Activated T-cell treated with anti-CD3 and anti-CD28 coated beads, Interleukin-2, amount 50 U/mL, for 4 hours (primary cell): Measurements from ENCODE around the gene ARHGAP22. TPM values are rescaled to one million over a fixed set of nuclear protein-coding genes. Genes with fewer than 3 reads are reported as not detected.
"Not testable (repeated sequence)": the region's sequence is repeated elsewhere in the genome, so short reads cannot be mapped to it uniquely, and the experiment has no call there.

Experiments used
- ATAC-seq, 2 donors: fragments of 200-7000 bp; cut with Tn5 transposase; one replicate each; pipeline ENCODE4 v1.10.0; 2021
- DNase-seq: peaks from one replicate; pipeline ENCODE4 v3.0.0-alpha.2; 2020
- H3K27me3 Mint-ChIP-seq: one replicate; pipeline ENCODE4 v1.8.0; 2021; ENCODE audit warnings: low read depth, mixed read lengths
- H3K36me3 Mint-ChIP-seq: one replicate; pipeline ENCODE4 v1.8.0; 2022; ENCODE audit warnings: mixed read lengths; ENCODE audit not compliant: insufficient read depth
- H3K4me1 Mint-ChIP-seq: one replicate; pipeline ENCODE4 v1.8.0; 2021; ENCODE audit warnings: low read depth, mixed read lengths
- H3K4me3 Mint-ChIP-seq: one replicate; pipeline ENCODE4 v1.8.0; 2021; ENCODE audit warnings: mild to moderate bottlenecking, moderate library complexity, mixed read lengths
- H3K9me3 Mint-ChIP-seq: one replicate; pipeline ENCODE4 v1.8.0; 2021; ENCODE audit warnings: mixed read lengths
- total RNA-seq, 3 donors: library from RNA; stranded (reverse); gene quantifications; one replicate each; pipeline ENCODE4 v1.2.1, GENCODE V29; 2021

The ARHGAP22 gene, protein sequence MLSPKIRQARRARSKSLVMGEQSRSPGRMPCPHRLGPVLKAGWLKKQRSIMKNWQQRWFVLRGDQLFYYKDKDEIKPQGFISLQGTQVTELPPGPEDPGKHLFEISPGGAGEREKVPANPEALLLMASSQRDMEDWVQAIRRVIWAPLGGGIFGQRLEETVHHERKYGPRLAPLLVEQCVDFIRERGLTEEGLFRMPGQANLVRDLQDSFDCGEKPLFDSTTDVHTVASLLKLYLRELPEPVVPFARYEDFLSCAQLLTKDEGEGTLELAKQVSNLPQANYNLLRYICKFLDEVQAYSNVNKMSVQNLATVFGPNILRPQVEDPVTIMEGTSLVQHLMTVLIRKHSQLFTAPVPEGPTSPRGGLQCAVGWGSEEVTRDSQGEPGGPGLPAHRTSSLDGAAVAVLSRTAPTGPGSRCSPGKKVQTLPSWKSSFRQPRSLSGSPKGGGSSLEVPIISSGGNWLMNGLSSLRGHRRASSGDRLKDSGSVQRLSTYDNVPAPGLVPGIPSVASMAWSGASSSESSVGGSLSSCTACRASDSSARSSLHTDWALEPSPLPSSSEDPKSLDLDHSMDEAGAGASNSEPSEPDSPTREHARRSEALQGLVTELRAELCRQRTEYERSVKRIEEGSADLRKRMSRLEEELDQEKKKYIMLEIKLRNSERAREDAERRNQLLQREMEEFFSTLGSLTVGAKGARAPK
- under 1 TPM; 0.08 to 0.63 (median 0.13) TPM for total RNA-seq

DNA sequence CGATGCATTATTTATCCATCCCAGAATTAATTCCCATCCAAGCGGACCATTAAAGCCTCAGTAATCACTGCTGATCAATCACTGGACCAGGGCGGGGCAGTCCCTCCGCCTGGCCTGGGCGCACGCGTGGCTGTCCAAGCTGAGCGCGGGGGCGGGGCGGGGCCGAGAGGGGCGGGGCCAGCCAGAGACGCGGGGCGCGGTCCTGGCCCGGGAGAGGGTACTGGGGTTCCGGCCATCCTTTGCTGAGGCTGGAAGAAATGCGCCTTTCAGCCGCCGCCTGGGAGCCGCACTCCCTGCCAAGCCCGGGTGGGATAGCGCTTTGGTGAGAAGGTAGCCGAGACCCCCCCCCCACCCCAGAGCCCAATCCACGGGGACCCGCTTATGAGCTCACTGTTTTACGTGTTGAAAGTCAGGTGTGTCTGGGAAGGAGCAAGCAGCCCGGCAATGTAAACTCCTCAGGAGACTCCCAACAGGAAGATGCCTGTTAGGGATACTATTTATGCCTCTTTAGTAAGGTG, at the start of gene ARHGAP22:
ARHGAP22 (minus strand) TSS at position 83 of the 518 bp plus-strand sequence. CDS start 277 bp downstream, outside the sequence.
- H3K36me3 Mint-ChIP-seq = no peaks in the 10 kb centered on the region

DNA sequence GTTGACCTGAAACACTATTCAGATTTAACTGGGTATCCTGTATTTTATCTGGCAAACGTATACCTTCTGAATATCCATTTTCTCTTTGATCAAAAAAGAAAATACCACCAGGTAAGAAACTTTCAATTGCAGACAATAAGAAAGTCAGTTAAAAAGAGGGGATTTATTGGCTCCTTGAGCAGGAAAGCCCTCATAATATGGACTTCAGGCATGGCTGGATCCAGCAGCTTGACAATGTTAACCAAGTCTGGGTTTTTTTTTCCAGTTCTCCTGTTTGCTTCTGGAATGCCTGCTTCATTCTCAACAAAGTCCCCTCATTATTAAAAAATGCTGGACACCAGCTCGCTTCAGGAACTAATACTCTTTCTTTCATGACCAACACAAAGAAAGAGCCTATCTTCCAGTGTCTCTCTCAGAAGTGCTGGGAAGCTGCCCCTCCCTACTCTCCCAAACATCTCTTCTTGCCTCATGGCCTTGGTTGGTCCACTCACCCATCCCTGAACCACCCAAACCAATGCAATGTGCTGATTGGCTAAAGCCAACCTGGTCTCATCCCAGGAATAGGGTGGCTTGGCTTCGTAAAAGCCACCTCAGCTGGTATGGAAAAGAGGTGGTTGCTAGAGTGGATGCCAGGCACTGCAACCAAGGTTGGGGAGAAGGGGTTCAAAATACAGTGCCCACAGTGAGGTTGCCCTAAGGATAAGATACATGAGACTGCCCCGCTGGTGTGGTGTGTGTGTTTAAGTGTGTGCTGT, 49.2 kb upstream of the ARHGAP22 start:
- H3K4me1 Mint-ChIP-seq = peaks cover 3% of the 10 kb centered on the region
- peaks cover 20% of the 10 kb centered on the region for H3K27me3 Mint-ChIP-seq
- DNase-seq = no peak
- H3K4me3 Mint-ChIP-seq = no peak overlapping the region
- H3K36me3 Mint-ChIP-seq = no peaks in the 10 kb centered on the region
- no peaks in the 10 kb centered on the region for H3K9me3 Mint-ChIP-seq
- ATAC-seq = no peak

More for the DNA sequence above, at the start of gene ARHGAP22:
- no peaks in the 10 kb centered on the region for H3K9me3 Mint-ChIP-seq
- DNase-seq (no peak), ATAC-seq (no peak)
- H3K4me3 Mint-ChIP-seq = no peak within 1 kb of the TSS
- H3K27me3 Mint-ChIP-seq = peaks cover 39% of the 10 kb centered on the region
- H3K4me1 Mint-ChIP-seq = peaks cover 4% of the 10 kb centered on the region

DNA sequence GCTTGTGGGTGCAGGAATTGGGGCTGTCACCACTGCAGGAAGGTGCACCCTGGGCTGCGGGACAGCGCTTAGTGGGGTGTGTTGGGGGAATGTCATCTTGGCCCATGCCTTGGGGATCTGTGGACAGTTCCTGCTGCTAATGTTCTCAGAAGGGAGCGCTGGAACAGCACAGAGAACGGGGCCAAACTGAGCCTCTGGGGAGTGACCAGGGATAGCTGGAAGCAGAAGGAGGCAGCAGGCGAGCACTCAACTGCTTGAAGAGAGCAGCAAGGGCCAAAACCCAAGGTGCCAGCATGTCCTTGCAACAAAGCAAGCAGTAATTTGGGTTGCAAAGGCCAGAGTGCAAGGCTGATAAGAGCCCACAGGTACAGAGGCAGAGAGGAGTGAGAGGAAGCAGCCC, 48.5 kb upstream of the ARHGAP22 start:
- no peaks in the 10 kb centered on the region for H3K36me3 Mint-ChIP-seq
- H3K9me3 Mint-ChIP-seq = no peaks in the 10 kb centered on the region
- no peak overlapping the region for H3K4me3 Mint-ChIP-seq
- ATAC-seq (no peak), DNase-seq (no peak)
- peaks cover 3% of the 10 kb centered on the region for H3K4me1 Mint-ChIP-seq
- H3K27me3 Mint-ChIP-seq = peaks cover 18% of the 10 kb centered on the region

- ATAC-seq (no peak), DNase-seq (no peak)
- Mint-ChIP-seq H3K27me3 (peaks cover 13% of the 10 kb centered on the region), H3K4me1 (peaks cover 3% of the 10 kb centered on the region), H3K36me3 (no peaks in the 10 kb centered on the region), H3K4me3 (no peak overlapping the region), H3K9me3 (no peaks in the 10 kb centered on the region)
These were observed 47.5 kb upstream of the ARHGAP22 start for GRCh38 chr10:48652344-48652743.

- peaks cover 3% of the 10 kb centered on the region for H3K4me1 Mint-ChIP-seq
- ATAC-seq (no peak), DNase-seq (no peak)
- peaks cover 13% of the 10 kb centered on the region for H3K27me3 Mint-ChIP-seq
- no peak overlapping the region for H3K4me3 Mint-ChIP-seq
- H3K36me3 Mint-ChIP-seq = no peaks in the 10 kb centered on the region
- H3K9me3 Mint-ChIP-seq = no peaks in the 10 kb centered on the region
These were observed 47.0 kb upstream of the ARHGAP22 start for GRCh38 chr10:48651839-48652238.

DNA sequence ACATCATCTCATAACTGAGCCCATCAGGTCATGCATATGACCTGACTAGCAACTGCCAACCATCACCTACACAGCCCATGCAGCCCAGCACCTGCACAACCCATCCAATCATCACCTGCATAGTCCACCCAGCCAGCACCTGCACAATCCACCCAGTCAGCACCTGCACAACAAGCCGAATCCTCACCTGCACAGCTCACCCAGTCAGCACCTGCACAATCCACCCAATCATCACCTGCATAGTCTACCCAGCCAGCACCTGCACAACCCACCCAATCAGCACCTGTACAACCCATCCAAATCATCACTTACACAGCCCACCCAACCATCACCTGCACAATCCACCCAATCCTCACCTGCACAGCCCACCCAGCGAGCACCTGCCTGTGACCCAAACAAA, 46.4 kb upstream of the ARHGAP22 start:
- Mint-ChIP-seq H3K4me1 (no peaks in the 10 kb centered on the region), H3K36me3 (no peaks in the 10 kb centered on the region), H3K9me3 (no peaks in the 10 kb centered on the region), H3K4me3 (no peak overlapping the region), H3K27me3 (peaks cover 13% of the 10 kb centered on the region)
- no peak for ATAC-seq
- DNase-seq = no peak

DNA sequence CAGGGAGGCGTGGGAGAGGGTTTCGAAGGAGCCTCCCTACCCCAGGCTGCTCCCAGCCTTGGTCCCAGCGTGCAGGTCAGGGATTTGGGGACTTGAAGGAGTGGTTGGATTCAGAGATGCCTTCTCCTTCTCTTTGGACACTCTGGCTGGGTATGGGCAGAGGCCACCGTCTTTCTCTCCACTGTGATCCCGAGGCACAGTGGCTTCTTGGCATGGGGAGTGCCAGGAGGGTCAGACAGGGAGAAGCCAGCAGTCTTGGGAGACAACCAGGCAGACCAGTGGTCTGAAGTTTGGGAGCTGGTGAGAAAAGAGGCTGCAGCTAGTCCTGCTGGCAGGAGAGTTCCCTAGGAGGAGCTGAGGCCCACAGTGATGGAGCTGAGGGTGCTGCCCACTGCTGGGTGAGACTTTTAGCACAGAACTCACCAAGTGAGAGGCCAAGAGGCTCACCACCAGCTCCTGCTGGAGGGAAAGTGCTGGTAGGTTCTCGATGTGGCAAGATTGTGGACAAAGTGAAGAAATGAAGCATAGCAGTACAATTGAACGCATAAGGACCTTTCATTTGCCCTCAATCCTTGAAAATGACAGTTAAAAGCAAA, 44.6 kb upstream of the ARHGAP22 start:
- DNase-seq (no peak), ATAC-seq (no peak)
- Mint-ChIP-seq H3K36me3 (no peaks in the 10 kb centered on the region), H3K4me1 (no peaks in the 10 kb centered on the region), H3K4me3 (no peak overlapping the region), H3K9me3 (no peaks in the 10 kb centered on the region), H3K27me3 (peaks cover 11% of the 10 kb centered on the region)

- ATAC-seq (no peak), DNase-seq (no peak)
- Mint-ChIP-seq H3K4me1 (no peaks in the 10 kb centered on the region), H3K27me3 (peaks cover 11% of the 10 kb centered on the region), H3K9me3 (no peaks in the 10 kb centered on the region), H3K4me3 (no peak overlapping the region), H3K36me3 (no peaks in the 10 kb centered on the region)
These were observed 43.5 kb upstream of the ARHGAP22 start for GRCh38 chr10:48648172-48648942.

DNA sequence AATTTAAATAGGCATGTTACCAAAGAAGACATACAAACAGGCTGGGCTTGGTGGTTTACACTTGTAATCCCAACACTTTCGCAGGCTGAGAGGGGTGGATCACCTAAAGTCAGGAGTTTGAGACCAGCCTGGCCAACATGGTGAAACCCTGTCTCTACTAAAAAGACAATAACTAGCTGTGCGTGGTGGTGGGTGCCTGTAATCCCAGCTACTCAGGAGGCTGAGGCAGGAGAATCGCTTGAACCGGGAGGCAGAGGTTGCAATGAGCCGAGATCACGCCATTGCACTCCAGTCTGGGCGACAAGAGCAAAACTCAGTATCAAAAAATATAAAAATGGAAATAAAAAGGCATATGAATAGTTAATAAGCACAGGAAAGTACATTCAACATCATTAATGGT, 42.2 kb upstream of the ARHGAP22 start:
- not testable (repeated sequence) for H3K27me3 Mint-ChIP-seq, H3K9me3 Mint-ChIP-seq, H3K36me3 Mint-ChIP-seq, ATAC-seq, DNase-seq, H3K4me1 Mint-ChIP-seq, H3K4me3 Mint-ChIP-seq

DNA sequence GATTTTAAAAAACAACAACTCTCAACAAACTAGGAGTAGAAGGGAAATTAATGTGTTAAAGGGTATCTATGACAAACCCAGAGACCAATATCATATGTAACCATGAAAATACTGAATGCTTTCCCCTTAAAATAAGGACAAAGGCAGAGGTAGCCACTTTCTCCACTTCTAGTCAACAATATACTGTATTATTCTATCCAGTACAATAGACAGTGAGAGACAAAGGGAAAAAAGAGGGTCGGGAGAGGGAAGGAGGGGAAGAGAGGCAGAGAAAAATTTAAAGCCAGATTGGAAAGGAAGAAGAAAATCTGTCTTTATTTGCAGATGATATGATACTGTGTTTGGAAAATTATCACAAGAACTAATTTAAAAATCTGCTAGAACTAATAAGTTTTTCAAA, 40.7 kb upstream of the ARHGAP22 start:
- DNase-seq (no peak), ATAC-seq (no peak)
- no peaks in the 10 kb centered on the region for H3K36me3 Mint-ChIP-seq
- no peaks in the 10 kb centered on the region for H3K4me1 Mint-ChIP-seq
- peaks cover 10% of the 10 kb centered on the region for H3K9me3 Mint-ChIP-seq
- no peak overlapping the region for H3K4me3 Mint-ChIP-seq
- peaks cover 9% of the 10 kb centered on the region for H3K27me3 Mint-ChIP-seq

GRCh38 chr10:48641099-48641690, 36.3 kb upstream of the ARHGAP22 start:
- H3K4me1 Mint-ChIP-seq, ATAC-seq, H3K4me3 Mint-ChIP-seq, H3K36me3 Mint-ChIP-seq, DNase-seq: not testable (repeated sequence)
- Mint-ChIP-seq H3K9me3 (peaks cover 23% of the 10 kb centered on the region), H3K27me3 (peaks cover 37% of the 10 kb centered on the region)

DNA sequence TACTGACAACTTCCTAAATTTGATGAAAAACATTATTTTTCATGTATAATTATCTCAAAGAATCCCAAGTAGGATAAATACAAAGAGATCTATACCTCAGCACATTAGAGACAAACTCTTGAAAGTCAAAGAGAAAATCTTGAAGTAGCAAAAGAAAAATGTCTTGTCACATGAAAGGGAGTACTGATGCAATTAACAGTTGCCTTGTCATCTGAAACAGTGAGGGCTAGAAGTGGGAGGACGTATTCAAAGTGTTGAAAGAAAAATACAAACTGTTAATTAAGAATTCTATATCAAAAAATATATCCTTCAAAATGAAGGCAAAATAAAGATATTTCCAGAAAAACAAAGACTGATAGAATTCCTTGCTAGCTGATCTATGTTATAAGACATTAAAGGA, 35.5 kb upstream of the ARHGAP22 start:
- H3K27me3 Mint-ChIP-seq = peaks cover 44% of the 10 kb centered on the region
- peaks cover 23% of the 10 kb centered on the region for H3K9me3 Mint-ChIP-seq
- DNase-seq = no peak
- no peak for ATAC-seq
- H3K36me3 Mint-ChIP-seq = no peaks in the 10 kb centered on the region
- no peaks in the 10 kb centered on the region for H3K4me1 Mint-ChIP-seq
- H3K4me3 Mint-ChIP-seq = no peak overlapping the region

GRCh38 chr10:48639632-48640031, 34.8 kb upstream of the ARHGAP22 start:
- Mint-ChIP-seq H3K36me3 (no peaks in the 10 kb centered on the region), H3K9me3 (peaks cover 23% of the 10 kb centered on the region), H3K4me1 (peaks cover 6% of the 10 kb centered on the region), H3K27me3 (peaks cover 44% of the 10 kb centered on the region), H3K4me3 (no peak overlapping the region)
- ATAC-seq = no peak
- no peak for DNase-seq
